SJCRH30 (cell line): Measurements from ENCODE around the gene KIF11. TPM values are rescaled to one million over a fixed set of nuclear protein-coding genes. Genes with fewer than 3 reads are reported as not detected.

Source experiments
- DNase-seq, 2 experiments: peaks; one replicate each; pipeline ENCODE4 v3.0.0-alpha.2; 2015 to 2020
- H3K27ac ChIP-seq: fragments of 250-450 bp; sonication (Bioruptor Pico); 2 replicates; pipeline ENCODE4 v1.5.1; 2020; ENCODE audit warnings: mild to moderate bottlenecking, moderate library complexity
- H3K27me3 ChIP-seq: fragments of 250-450 bp; sonication (Bioruptor Pico); 2 replicates; pipeline ENCODE4 v1.5.1; 2020; ENCODE audit warnings: mild to moderate bottlenecking, moderate library complexity
- H3K36me3 ChIP-seq: fragments of 250-450 bp; sonication (Bioruptor Pico); 2 replicates; pipeline ENCODE4 v1.5.1; 2020; ENCODE audit warnings: mild to moderate bottlenecking, moderate library complexity
- H3K4me1 ChIP-seq: fragments of 250-450 bp; sonication (Bioruptor Pico); 2 replicates; pipeline ENCODE4 v1.5.1; 2020; ENCODE audit warnings: mild to moderate bottlenecking, moderate library complexity
- H3K4me3 ChIP-seq: fragments of 250-450 bp; sonication (Bioruptor Pico); 2 replicates; pipeline ENCODE4 v1.5.1; 2020; ENCODE audit warnings: mild to moderate bottlenecking, moderate library complexity
- H3K9me3 ChIP-seq: fragments of 250-450 bp; sonication (Bioruptor Pico); replicated peaks from 2 replicates; pipeline ENCODE4 v1.5.1; 2020; ENCODE audit warnings: mild to moderate bottlenecking, moderate library complexity
- total RNA-seq: library from RNA; depleted of rRNA; stranded (reverse); fragments of >200 nt; shearing (Covaris generic); gene quantifications from 2 replicates; pipeline ENCODE4 v1.2.3, GENCODE V29; 2014

Gene KIF11
- total RNA-seq, 1 experiment from 2014 or later: 70.5 TPM

GRCh38 chr10:92681306-92681834 is 88.4 kb downstream of the KIF11 start:
- H3K9me3 ChIP-seq: no peaks in the 10 kb centered on the region
- no peak overlapping the region for H3K27ac ChIP-seq
- H3K4me3 ChIP-seq: no peak overlapping the region

GRCh38 chr10:92688573-92688926 is 95.6 kb downstream of the KIF11 start:
- Histone ChIP-seq H3K9me3 (no peaks in the 10 kb centered on the region), H3K27me3 (no peaks in the 10 kb centered on the region), H3K4me3 (no peak overlapping the region), H3K27ac (no peak overlapping the region), H3K36me3 (no peaks in the 10 kb centered on the region), H3K4me1 (no peaks in the 10 kb centered on the region)
- DNase-seq: no peak

More at GRCh38 chr10:92681306-92681834, 88.4 kb downstream of the KIF11 start:
- Histone ChIP-seq H3K4me1 (no peaks in the 10 kb centered on the region), H3K36me3 (no peaks in the 10 kb centered on the region), H3K27me3 (no peaks in the 10 kb centered on the region)
- no peak for DNase-seq

DNA sequence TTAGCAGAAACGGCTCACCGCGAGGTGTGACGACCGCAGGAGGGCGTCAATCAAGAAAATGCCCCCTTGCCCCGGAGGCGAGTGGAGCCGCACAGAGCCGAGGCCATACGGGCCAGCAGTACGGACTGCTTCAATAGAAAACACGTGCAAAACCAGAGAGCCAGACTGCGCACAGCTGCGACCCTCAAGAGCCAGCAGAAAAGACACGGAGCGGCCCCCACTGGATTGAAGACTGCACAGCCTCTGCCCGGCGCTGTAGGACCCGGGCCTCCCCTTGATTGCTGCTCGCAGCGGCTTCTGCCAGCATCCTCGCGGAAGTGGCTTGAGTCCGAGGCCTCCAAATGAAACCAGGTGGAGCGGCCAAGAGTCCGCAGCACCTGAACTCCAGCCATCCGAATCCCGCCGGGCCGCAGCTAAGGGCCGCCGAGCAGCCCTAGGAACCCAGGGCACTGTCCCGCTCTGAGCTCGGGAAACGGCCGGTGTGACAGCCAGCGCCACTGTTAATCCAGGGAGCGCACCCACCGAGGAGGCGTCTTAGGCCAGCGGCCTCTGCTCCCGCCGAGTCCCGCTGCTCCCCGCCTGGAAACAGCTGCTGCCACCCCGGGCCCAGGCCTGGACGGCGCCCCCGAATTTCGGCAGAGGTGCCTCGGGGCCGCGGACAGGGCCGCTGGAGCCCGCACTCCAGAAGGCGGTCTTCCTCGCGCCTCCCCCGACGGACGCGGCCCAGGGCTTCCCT is 96.2 kb downstream of the KIF11 start:
- peak; percentile 10 to 30 for DNase-seq
- Histone ChIP-seq H3K27me3 (no peaks in the 10 kb centered on the region), H3K36me3 (no peaks in the 10 kb centered on the region), H3K4me3 (peak overlapping the region; percentile 77), H3K4me1 (no peaks in the 10 kb centered on the region), H3K9me3 (no peaks in the 10 kb centered on the region), H3K27ac (peak overlapping the region; percentile 45; the same call in 1 of the 2 replicates)

DNA sequence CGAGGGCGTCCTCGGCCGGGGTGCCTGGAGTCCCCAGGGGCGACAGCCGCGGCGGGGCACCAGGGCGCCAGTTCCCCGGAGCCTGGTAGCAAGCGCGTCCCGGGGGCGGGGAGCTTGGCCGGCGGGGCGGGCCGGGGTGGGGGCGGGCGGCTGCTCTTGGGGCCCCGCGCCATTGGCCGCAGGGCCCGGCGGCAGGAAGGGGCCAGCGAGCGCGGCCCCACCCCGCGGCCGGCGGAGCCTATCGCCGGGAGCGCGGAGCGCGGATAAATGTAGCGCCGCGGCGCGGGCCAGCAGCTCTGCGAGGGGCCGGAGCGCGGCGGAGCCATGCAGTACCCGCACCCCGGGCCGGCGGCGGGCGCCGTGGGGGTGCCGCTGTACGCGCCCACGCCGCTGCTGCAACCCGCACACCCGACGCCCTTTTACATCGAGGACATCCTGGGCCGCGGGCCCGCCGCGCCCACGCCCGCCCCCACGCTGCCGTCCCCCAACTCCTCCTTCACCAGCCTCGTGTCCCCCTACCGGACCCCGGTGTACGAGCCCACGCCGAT is 96.8 kb downstream of the KIF11 start, which contains the start of gene HHEX:
TSS of gene HHEX (plus strand) at position 293 of the 548 bp plus-strand sequence. CDS start at position 325, 32 bp downstream.
- Histone ChIP-seq H3K27ac (peak within 1 kb of the TSS; percentile 51), H3K4me1 (no peaks in the 10 kb centered on the region), H3K4me3 (peak within 1 kb of the TSS; percentile 77), H3K27me3 (no peaks in the 10 kb centered on the region), H3K9me3 (no peaks in the 10 kb centered on the region), H3K36me3 (no peaks in the 10 kb centered on the region)
- DNase-seq: peak; percentile 37 to 59

DNA sequence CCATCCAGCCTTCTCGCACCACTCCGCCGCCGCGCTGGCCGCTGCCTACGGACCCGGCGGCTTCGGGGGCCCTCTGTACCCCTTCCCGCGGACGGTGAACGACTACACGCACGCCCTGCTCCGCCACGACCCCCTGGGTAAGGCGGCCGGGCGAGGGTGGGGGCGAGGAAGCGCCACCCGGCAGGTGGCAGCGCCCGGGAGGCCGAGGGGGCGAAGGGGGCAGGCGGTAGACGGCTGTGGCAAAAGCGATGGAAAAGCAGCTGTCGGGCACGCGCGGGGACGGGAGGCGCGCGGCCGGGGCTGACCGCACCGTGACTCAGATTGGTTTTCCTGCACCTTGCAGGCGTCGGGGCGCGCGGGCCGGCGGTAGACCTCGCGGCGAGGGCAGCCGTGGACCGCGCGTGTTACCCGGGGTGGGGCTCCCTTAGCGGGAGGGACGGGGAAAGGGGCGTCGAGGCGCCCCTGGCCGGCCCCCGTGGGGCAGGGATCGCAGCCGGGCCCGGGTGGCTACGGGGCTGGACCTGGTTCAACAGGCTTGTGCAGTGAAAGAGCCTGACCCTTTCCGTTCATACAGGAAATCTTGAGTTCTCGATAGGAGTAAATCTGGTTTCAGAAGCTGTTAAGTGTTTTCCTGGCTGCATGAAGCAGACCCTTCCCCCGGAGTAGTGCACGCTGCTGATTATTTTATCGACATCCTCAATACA is 97.4 kb downstream of the KIF11 start:
- H3K27me3 ChIP-seq: no peaks in the 10 kb centered on the region
- H3K4me1 ChIP-seq: no peaks in the 10 kb centered on the region
- peak overlapping the region; percentile 77 for H3K4me3 ChIP-seq
- H3K9me3 ChIP-seq: no peaks in the 10 kb centered on the region
- peak overlapping the region; percentile 51 for H3K27ac ChIP-seq
- DNase-seq: peak; percentile 24 to 42
- no peaks in the 10 kb centered on the region for H3K36me3 ChIP-seq

GRCh38 chr10:92690915-92691590 is 98.1 kb downstream of the KIF11 start:
- no peaks in the 10 kb centered on the region for H3K4me1 ChIP-seq
- no peaks in the 10 kb centered on the region for H3K36me3 ChIP-seq
- H3K9me3 ChIP-seq: no peaks in the 10 kb centered on the region
- H3K27me3 ChIP-seq: no peaks in the 10 kb centered on the region
- no peak for DNase-seq
- peak overlapping the region; percentile 77 for H3K4me3 ChIP-seq
- no peak overlapping the region for H3K27ac ChIP-seq

DNA sequence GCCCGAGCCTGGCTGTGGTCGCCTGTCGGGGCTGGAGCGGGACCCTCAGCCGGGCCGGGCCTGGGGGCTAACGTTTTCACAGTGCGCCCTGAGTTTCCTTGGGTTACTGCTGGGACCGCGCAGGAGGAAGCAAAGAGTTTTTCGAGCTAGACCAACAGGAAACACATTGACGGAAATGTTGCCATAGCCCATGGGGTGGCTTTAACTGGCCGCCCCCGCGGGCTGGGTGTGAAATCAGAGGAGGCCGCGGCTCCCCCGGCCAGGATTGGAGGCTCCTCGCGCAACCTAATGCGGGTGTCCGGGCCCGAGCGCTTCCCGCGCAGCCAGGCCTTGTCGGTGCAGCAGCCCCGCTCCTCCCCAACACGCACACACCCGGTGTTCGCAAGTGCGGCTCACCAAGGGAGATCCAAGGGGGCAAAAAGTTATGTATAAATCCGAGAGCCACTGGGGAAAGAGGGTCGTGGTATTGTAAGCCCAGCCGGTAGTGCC is 98.7 kb downstream of the KIF11 start:
- no peaks in the 10 kb centered on the region for H3K9me3 ChIP-seq
- H3K36me3 ChIP-seq: no peaks in the 10 kb centered on the region
- no peaks in the 10 kb centered on the region for H3K27me3 ChIP-seq
- no peak for DNase-seq
- no peak overlapping the region for H3K4me3 ChIP-seq
- no peaks in the 10 kb centered on the region for H3K4me1 ChIP-seq
- no peak overlapping the region for H3K27ac ChIP-seq

DNA sequence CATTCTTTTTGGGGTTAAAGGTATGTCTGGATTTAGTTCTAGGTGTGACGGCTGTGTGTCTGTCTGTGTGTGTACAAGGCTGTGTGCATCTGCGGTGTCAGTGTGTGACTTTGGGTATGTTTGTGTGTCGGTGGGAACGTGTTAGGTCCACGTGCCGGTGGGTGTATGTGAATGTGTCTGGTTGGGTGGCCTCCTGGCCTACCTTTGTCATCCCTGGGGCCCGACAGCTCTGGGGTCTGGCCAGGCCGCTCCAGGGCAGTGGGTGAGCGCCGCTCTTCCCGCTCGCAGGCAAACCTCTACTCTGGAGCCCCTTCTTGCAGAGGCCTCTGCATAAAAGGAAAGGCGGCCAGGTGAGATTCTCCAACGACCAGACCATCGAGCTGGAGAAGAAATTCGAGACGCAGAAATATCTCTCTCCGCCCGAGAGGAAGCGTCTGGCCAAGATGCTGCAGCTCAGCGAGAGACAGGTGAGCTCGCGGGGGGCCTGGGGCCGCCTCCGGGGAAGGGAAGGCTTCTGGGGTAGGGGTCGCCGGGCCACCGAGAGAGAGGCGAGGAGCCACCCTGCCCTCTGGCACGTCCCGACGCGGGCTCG is 99.2 kb downstream of the KIF11 start:
- Histone ChIP-seq H3K9me3 (no peaks in the 10 kb centered on the region), H3K36me3 (no peaks in the 10 kb centered on the region), H3K4me3 (no peak overlapping the region), H3K4me1 (no peaks in the 10 kb centered on the region), H3K27ac (no peak overlapping the region), H3K27me3 (no peaks in the 10 kb centered on the region)
- no peak for DNase-seq

DNA sequence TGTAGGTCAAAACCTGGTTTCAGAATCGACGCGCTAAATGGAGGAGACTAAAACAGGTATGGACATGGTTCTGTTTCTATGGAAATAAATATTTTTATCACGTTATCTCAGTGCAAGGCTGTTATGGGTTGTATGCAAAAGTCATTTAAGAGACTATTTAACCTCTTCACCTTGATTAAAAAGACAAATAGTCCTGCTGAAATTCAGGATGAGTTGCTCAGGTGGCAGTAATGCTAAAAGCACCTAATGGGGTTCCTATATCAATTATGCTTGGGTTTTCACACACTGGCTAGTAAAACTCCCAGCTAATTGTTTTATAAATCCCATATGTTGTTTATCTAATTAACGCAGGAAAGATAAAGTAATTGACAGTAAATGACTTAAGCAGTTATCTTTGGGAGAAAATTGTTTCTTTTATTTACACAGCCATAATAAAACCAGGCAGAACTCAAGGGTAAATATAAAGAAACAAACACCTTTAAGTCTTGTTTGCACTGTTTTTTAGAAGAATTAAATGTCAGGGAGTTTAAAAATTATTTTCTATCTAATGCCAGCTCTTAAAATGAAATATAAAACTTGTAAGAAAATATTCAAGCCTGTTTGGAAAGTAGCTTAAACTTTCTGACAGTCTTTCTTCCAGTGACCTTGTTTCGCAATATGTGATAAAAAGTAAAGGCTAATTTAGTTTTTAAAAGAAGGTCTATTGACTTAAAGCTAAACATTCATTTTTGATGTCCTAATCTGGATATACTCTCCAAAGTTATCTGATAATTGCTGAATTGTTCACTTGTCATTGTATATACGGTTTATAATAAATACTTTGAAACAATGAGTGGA is 100.0 kb downstream of the KIF11 start:
- DNase-seq: no peak
- Histone ChIP-seq H3K9me3 (no peaks in the 10 kb centered on the region), H3K27ac (no peak overlapping the region), H3K4me1 (no peaks in the 10 kb centered on the region), H3K27me3 (no peaks in the 10 kb centered on the region), H3K4me3 (no peak overlapping the region), H3K36me3 (no peaks in the 10 kb centered on the region)

- Histone ChIP-seq H3K27ac (no peak overlapping the region), H3K36me3 (no peaks in the 10 kb centered on the region), H3K4me1 (no peaks in the 10 kb centered on the region), H3K9me3 (no peaks in the 10 kb centered on the region), H3K27me3 (no peaks in the 10 kb centered on the region), H3K4me3 (no peak overlapping the region)
- DNase-seq: no peak
These were observed 100.6 kb downstream of the KIF11 start for GRCh38 chr10:92693534-92693893.

DNA sequence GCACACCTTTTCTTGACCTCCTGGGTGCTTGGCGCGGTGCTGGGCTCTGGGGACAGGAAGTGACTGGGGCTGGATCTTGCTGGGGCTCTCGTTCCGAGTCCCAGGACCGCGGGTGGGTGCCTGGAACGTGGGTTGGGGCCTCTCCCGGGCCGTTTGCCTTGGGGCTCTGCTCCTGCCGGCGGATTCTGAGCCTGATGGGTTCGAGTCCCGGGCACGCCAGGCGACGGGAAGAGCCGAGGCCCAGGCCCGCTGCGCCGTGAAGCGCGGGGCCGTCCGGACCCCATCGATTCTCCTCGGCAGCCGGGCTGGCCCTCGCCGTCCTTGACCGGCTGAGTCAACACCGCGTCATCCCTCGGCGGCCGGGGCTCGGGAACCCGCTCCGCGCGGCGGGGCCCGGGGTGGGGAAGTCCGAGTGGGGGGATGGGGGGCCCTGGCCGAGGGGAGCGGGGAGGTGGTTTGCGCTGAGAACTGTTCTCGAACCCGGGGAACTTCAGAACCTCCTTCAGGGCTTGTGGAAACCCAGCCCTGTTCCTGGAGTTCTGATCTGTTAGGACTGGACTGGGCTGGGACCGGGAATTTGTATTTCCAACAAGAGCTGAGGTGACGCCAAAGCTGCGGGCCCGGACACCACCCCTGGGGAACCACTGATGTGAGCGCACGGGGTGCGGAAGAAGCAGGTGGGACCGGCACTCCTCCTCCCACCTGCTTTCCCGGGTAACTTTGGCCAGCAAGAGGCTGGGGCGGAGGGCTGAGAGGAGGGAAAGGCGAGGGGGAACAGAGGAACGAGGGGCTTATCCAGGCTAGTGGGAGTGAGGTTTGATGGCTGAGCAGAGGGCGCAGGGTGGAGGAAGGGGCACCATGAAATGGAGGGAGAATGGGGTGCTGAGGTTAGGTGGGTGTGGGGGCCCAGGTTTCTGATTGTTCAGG is 103.0 kb downstream of the KIF11 start:
- Histone ChIP-seq H3K27ac (no peak overlapping the region), H3K27me3 (no peaks in the 10 kb centered on the region), H3K4me1 (no peaks in the 10 kb centered on the region), H3K9me3 (no peaks in the 10 kb centered on the region), H3K36me3 (no peaks in the 10 kb centered on the region), H3K4me3 (no peak overlapping the region)
- no peak for DNase-seq

GRCh38 chr10:92696606-92697383 is 103.9 kb downstream of the KIF11 start:
- no peaks in the 10 kb centered on the region for H3K9me3 ChIP-seq
- H3K27me3 ChIP-seq: no peaks in the 10 kb centered on the region
- no peaks in the 10 kb centered on the region for H3K4me1 ChIP-seq
- H3K4me3 ChIP-seq: no peak overlapping the region
- H3K36me3 ChIP-seq: no peaks in the 10 kb centered on the region
- H3K27ac ChIP-seq: no peak overlapping the region
- DNase-seq: no peak
